GM19239 (cell line): Measurements from ENCODE around the gene NR6A1.

ENCODE experiments used
- DNase-seq: peaks from one replicate; pipeline ENCODE4 v3.0.0; 2011; ENCODE audit warnings: low spot score; ENCODE audit not compliant: insufficient read length
- FAIRE-seq: peaks from 2 replicates; lab custom pipeline; 2011; peaks lifted over from hg19 to GRCh38; lab: Jason Lieb, UNC

NR6A1 gene

DNA sequence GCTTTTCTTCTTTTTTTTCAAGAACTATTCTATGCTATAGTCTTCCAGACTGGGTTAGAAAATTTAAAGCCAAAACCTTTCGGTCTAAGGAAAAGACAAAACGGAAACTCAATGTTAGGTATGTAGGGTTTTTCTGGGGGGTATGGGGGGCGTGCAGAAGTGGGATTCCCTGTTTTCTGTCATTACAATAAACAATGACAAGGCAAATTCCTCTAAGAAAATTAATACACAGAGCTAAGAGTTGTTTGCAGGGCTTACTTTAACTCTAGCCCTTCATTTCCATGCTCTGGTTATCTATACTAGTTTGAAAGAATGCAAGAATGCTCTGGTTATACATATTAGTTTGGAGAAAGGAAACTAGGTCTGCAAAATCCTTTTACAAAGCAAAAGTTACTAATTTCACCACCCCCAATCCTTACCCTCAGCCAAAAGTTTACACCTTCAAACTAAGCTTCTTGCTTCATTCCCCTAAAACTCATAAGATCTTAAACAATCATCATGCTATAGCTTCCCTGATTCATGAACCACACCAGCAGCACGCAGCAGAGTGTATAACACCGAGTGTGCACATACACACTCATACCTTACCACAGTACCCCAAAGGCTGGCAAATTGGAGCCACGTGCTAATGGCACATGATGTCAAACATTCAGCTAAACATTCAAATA lies 174.8 kb downstream of the NR6A1 start:
- FAIRE-seq (no peak), DNase-seq (no peak)

GRCh38 chr9:124595743-124596142 lies 175.4 kb downstream of the NR6A1 start:
- FAIRE-seq: no peak
- no peak for DNase-seq

DNA sequence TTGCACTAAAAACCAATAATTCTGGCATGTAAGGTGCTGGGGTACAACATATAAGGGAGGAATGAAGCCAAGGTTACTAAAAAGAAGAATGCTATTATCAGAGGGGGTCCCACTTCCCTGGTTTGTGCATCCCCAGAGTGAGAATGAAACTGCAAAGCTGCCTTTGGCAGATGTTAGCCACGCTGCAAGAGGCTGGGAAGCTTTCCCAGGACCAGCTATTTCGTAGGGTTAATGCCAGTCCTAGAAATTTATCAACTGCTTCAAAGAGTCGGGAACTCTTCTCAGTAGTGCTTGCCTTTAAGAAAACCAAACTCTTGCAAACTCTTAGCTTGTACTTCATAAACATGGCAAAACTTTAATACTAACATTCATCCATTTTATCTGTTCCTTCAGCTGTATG lies 176.4 kb downstream of the NR6A1 start:
- FAIRE-seq: no peak
- DNase-seq: no peak

GRCh38 chr9:124594225-124594624 lies 176.9 kb downstream of the NR6A1 start:
- DNase-seq: no peak
- no peak for FAIRE-seq

DNA sequence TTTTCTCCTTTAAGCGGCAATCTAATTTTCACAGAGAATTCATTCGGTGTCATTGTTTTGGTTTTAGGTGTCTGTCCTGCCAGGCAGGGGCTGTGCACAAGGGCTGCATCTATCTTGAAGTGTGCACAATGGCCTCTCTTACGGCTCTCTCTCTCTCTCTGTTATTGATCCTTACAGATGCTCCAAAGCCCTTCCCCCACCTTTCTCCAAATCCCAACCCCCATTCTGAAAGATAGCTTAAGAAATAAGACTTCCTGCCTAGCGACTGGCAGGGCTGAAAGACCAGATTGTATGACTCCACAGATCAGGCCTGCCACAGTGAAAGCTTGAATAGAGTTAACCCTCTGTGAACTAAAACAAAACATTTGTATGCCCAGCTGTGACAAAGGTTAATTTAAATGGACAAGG lies 177.5 kb downstream of the NR6A1 start:
- no peak for FAIRE-seq
- DNase-seq: no peak

DNA sequence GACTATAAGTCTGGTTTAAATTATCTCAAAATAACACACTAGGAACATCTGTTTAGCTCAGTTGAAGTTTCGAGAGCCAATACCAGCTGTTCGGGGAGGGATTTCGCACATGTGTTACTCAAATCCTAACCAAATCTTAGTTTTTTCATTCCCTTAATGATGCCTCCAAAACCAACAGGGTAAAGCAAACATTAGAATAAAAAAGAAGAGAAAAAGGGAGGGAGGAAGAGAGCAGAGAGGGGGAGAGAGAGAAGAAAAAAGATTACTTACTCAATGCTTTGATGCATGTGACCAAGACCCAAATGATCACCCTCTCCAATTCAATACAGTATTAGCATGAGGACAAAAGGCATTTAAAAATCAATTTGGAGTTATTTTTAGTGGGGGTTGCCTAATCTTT lies 177.9 kb downstream of the NR6A1 start:
- DNase-seq (no peak), FAIRE-seq (no peak)

- FAIRE-seq: no peak
- DNase-seq: no peak
Observed at GRCh38 chr9:124590889-124591641, 180.0 kb downstream of the NR6A1 start.

- DNase-seq: no peak
- FAIRE-seq: no peak
Observed at GRCh38 chr9:124584631-124585030, 186.5 kb downstream of the NR6A1 start.

- no peak for FAIRE-seq
- no peak for DNase-seq
Observed at GRCh38 chr9:124583134-124583533, 188.0 kb downstream of the NR6A1 start.

GRCh38 chr9:124580186-124580585 lies 190.9 kb downstream of the NR6A1 start:
- DNase-seq: no peak
- no peak for FAIRE-seq

- FAIRE-seq: no peak
- DNase-seq: no peak
Observed at GRCh38 chr9:124576751-124577150, 194.4 kb downstream of the NR6A1 start.

GRCh38 chr9:124574534-124575375 lies 196.4 kb downstream of the NR6A1 start:
- DNase-seq (no peak), FAIRE-seq (no peak)

DNA sequence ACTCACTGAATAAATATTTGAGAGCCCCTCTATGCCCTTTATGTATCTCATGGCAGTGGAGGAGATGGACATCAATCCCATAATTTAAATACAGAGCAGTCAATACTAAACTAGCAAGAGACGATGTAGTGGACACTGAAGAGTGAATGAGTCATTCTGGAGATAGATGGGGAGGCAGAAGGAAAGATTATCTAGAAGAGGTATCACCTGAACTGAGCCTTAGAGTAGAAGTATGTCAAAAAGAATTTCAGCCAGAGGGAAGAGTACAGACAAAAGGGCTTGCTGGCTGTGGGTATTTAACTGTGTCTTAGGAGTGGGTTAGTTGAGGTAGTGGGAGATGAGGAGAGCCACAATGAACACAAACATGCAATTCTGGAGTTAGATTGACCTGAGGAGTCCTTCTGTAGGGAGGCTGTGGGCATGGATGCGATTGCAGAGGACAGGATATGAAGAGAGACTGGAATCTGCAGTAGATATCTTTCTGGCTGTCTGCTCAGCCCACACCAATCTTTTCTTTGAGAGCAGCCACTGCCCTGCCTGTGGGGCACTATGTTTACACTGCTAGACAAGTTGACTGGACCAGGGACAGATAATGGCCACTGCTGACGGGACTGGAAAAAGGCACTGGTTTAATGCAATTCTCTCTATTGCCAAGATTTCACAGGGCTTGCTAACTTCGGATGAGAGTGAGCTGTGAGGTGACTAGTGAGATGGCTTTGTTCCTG lies 200.0 kb downstream of the NR6A1 start:
- FAIRE-seq (no peak), DNase-seq (no peak)

DNA sequence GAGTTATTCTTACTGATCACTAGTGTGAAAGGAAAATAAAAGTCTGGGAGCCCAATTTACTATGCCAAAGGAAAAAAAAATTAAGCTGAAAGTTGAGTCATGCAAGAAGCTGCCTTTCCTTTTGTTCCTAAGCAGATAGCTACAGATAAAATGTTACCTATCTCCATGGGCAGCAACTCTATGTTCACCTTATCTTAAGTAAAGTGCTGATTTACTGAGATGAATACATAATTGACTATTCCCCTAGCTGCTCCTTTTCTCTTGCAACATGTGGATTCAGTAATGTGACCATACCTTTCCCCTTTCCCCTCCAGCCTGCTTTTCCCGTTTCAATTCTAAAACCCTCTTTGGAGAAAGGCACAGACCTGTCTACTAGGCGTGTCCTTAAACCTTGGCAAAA lies 201.2 kb downstream of the NR6A1 start:
- DNase-seq: no peak
- FAIRE-seq: no peak

GRCh38 chr9:124567362-124567761 lies 203.7 kb downstream of the NR6A1 start:
- FAIRE-seq (no peak), DNase-seq (no peak)

DNA sequence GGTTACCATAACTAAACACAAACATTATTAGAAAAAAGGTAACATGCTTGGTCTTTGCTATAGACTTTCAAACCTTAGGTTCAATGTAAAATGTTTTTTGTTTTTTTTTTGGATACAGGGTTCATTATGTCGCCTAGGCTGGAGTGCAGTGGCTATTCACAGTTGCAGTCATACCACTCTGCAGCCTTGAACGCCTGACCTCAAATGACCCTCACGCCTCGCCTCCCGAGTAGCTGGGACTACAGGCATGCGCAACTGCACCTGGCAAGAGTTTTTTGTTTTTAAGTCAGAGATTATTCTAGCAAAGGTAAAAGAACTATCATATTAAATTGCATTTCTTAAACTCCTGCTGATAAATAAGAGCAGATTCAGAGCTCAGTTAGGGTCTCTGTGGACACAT lies 208.8 kb downstream of the NR6A1 start:
- FAIRE-seq (no peak), DNase-seq (no peak)

DNA sequence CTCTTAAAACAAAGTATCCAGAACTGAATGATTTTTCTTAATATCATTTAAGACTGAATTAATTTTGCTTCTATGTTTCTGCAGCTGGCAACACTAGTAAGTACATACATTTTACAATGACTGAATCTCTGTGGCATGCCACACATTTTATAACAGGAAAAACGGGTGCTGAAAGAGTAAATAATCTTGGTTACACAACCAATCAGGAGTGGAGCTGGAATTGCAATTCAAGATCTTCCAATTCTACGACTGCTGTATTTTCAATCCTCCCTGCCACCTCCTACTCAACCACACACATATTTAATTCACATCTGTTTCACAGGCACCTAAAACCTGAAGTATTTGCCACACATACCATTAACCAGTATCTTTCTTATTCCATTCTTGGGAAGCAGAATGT lies 211.2 kb downstream of the NR6A1 start:
- no peak for DNase-seq

DNA sequence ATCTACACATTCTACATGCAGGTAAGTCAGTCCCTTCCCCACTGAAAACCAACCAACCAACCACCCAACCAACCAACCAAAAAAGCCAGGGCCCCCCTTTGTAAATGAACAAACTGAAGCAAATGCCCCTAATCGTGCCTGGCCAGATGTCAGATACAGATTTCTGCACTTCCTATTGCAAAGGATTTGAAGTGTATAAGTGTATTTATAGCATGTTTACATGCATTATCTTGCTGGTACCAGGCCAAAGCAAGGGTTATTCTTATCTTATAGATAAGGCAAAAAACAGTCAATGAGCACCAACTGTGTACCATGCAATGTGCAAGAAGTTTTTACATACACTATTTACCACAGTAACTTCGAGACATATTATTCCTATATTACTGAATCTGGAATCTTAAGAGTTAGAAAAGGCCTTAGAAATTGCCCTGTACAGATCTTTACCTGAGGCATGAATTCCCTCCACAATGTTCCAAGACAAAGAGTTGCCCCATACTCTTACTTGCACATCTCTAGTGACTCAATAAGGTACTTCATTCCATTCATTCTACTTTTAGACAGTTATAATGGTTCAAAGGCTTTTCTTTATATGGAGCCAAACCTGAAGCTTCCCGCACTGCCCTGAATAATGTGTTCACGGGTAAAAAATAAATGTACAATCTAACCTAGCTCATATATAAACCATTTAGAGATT lies 212.2 kb downstream of the NR6A1 start:
- DNase-seq: no peak
- no peak for FAIRE-seq

More for the DNA sequence above, 211.2 kb downstream of the NR6A1 start:
- no peak for FAIRE-seq

DNA sequence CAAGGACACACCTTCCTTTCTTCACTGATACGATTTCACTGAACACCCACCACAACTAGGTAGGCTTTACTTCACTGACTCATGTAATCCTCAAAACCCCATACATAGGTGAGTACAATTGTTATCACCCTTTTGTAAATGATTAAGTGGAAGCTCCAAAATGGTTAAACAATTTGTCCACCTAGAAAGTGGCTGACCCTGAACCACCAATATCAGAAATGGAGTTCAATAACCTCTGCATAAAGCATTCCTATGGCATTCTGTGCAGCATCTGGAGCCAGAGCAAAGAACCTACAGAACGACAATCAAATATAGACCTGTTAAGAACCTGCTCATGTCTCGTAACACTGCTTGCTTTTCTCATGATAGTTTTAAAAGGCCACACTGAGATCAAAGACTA lies 213.2 kb downstream of the NR6A1 start:
- FAIRE-seq (no peak), DNase-seq (no peak)

GRCh38 chr9:124555043-124555442 lies 216.1 kb downstream of the NR6A1 start:
- FAIRE-seq: no peak

More at GRCh38 chr9:124555043-124555442, 216.1 kb downstream of the NR6A1 start:
- DNase-seq: no peak
